NCI-H1436 treated with DMSO at 0.1 percent for 48 hours (cell line): Measurements from ENCODE around the gene RBM6.

Experiments
- DNase-seq: peaks from one replicate; lab custom pipeline; 2025; lab: John Stamatoyannopoulos, UW

RBM6 gene

DNA sequence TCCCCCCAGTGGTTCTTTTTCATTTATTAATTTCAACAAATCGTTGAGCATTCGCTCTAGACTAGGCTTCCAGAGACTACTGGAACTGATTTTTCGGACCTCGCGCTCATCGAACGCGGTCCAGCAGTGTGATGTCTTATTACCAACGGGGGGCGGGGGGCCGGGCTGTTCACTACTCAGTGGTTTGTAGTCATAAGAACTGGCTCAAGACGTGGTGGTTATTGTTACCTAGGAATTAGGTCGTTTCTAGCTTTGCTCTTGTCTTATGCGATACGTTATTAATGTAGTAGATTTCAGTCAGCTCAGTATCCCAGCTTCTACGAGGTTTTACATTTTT is 149.6 kb downstream of the RBM6 start:
- DNase-seq: no peak

DNA sequence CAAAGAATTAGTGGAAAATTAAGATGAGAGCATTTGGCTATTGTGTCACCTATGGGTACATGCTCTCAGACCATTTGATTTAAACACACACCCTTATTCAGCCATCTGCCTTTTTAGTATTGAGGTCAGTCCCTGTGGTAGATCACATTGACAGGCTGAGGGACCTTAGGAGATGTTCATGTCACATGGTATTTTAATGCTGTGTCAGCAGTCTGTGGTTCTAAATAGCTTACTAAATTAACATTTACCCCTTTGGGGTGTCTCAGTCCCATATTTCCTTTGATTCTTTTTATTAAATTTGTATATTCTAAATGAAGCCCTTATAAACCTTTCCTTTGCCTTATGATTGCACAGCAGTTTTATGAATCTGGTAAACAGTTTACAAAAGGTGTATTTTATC is 151.0 kb downstream of the RBM6 start:
- no peak for DNase-seq

DNA sequence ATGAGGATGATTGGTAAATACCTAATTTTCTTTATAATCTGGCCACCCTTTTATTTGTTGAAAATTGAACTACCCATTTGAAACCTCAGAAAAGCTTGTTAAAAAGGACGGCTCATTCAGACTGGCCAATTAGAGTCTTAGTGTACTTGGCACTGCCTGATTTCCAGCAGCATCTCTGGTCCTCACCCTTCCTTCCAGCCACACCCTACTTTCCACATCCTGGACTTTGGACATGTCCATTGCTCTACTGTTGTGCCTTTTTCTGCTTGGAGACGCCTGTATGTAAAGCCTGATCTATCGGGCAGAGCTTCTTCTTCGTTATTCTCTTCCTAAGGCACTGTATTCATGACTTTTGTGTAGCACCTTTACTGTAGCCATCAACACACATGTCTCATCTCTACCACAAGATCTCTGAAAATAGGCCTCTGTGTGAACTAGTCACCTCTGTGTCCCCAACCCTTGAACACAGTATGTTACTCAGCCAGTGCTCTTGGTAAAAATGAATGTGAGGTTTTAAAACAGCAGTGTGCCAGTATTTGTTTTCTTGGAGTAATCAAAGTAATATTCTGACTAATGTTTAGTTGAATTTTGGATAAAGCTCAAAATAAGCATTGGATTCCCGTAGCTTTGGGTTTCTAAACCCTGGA is 155.5 kb downstream of the RBM6 start:
- no peak for DNase-seq

DNA sequence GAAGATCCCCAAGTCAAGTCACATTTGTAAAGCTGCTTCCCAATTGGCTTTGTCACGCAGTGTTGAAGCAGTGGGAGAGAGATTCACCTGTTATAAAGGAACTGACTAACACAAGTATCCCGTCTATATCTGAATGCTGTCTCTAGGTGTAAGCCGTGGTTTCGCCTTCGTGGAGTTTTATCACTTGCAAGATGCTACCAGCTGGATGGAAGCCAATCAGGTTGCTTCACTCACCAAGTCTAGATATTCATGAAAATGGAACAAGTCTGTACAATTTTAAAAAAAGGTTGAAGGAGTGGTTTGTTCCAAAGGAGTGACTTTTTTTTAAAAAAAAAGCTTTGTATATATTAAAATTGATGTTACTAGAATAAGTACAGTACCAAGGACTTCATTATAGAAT is 160.4 kb downstream of the RBM6 start:
- no peak for DNase-seq

DNA sequence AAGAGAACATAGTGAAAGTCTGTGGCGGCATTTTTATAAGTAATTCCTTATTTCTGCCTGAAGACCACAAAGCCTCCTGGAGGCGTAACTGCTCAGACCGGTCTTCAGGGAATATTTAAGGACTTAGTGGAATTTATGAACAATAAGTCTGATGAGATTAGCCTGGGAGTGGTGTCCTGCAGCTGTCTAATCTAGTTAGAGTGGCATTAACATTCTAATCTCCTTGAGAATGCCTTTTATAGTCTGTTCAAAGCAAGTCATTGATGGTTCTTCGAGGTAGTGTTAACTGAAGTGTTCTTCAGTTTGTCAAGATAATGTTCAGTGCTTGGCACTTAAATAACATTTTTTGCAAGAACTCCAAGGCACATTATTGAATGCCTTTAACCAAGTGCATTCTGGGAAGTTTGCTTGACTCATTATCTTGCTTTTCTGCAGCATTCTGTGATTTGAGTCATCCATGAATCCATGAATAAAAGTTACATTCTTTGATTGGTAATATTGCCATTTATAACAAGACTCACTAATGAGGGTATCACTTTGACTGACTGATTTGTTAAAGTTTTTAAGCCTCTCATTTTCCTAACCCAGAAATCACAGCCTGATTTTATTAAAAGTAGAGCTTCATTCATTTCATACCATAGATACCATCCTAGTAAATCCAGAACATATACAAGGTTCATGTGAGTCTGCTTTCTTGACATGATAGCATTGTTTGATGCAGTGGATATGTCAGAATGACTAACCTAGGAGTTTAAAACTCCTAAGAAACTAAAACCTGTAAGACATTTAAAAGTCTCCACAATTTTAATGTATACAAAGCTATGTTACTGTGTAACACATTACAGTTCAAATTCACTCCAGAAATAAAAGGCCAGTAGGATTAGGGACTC is 161.3 kb downstream of the RBM6 start:
- no peak for DNase-seq

- DNase-seq: no peak
These were observed 162.6 kb downstream of the RBM6 start for GRCh38 chr3:50102558-50102957.

DNA sequence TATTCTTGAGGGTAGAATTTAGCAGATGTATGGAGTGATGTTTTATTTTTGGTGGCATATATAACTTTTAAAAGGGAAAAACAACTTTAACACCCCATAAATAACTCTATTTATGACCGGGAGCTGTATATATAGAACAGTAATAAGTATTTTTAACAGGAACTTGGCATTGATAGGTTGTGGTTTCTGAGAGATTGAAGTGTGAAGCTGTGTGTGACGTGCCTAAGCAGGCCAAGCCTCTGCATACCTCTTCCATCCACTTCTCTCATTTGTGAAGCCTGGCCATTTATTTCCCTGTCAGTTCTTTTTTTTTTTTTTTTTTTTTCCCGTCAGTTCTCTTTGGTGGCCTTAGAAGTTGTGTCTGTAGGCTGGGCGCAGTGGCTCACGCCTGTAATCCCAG is 171.8 kb downstream of the RBM6 start:
- no peak for DNase-seq

DNA sequence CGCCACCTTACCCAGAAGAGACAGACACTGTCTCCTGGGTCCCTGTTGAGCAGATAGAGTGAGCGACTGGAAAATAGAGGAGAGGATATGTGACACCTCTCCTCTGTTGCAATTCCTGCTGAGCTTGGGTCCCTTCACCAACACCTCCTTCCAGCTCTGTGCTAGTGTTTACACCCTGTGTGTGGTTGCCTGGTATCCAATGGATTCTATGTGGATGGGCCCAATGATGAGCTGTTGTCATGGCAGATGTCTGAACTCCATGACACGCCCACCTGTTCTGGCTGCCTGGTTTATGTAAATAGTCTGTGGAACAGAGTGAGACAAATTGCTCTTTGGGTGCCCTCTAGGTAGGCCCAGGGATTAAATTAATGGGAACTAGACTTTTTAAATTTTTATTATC is 172.5 kb downstream of the RBM6 start:
- no peak for DNase-seq

GRCh38 chr3:50117120-50117519 is 177.2 kb downstream of the RBM6 start:
- DNase-seq: no peak

- DNase-seq: no peak
These were observed 178.3 kb downstream of the RBM6 start for GRCh38 chr3:50118237-50118636.

- DNase-seq: no peak
These were observed 179.8 kb downstream of the RBM6 start for GRCh38 chr3:50119786-50120185.

GRCh38 chr3:50120364-50121071 is 180.6 kb downstream of the RBM6 start:
- no peak for DNase-seq

- DNase-seq: no peak
These were observed 181.4 kb downstream of the RBM6 start for GRCh38 chr3:50121072-50122032.

DNA sequence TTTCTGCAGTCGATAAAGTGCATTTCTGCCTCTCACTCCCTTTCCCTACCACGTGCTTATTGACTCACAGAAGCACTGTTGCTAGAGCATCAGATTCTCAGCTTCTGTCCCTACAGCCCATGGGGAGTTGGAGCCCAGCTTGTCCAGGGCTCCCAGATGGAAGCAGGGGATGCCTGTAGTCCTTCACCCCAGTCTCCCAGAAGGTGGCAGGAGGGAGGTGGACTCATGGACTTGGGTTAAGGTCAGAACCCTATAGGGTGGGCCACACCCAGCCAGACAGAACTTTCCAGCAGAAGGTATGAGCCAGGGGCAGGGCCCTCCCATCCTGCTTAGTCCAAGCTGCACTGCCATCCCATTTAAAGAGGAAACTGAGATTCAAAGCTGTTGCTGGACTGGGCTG is 182.1 kb downstream of the RBM6 start:
- DNase-seq: no peak

- no peak for DNase-seq
These were observed 182.9 kb downstream of the RBM6 start for GRCh38 chr3:50122661-50123391.

DNA sequence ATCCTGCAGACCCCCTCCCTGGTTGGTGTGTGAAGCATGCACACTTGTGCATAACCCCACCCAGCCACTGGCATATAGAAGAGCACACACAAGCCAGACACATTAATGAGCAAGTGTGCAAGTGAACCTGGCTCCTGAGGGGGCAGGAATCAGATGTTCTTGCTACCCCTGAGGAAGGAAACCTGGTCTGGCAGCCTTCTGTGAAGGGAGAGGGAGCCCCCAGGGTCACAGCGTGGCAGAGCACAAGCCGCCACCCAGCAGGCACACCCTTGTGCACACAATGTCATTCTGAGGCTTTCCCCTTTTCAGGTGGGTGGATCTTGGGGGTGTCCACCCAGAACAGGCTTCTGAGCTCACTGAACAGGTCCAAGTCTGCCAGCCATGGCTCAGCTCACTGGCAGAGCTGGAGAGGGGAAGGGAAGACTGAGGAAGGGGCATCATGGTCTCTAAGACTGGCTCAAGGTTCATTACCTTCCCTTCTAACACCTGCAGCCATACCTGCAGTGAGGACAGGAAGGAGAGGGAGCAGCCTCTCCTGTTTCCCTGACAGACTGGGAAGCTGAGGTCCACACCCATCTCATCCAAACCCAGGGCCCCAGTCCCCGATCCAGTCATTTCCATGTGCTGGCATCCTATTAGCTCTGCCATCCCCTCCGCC is 183.6 kb downstream of the RBM6 start:
- no peak for DNase-seq

- DNase-seq: no peak
These were observed 184.3 kb downstream of the RBM6 start for GRCh38 chr3:50124052-50124799.

- DNase-seq: no peak
These were observed 184.8 kb downstream of the RBM6 start for GRCh38 chr3:50124800-50125178.

DNA sequence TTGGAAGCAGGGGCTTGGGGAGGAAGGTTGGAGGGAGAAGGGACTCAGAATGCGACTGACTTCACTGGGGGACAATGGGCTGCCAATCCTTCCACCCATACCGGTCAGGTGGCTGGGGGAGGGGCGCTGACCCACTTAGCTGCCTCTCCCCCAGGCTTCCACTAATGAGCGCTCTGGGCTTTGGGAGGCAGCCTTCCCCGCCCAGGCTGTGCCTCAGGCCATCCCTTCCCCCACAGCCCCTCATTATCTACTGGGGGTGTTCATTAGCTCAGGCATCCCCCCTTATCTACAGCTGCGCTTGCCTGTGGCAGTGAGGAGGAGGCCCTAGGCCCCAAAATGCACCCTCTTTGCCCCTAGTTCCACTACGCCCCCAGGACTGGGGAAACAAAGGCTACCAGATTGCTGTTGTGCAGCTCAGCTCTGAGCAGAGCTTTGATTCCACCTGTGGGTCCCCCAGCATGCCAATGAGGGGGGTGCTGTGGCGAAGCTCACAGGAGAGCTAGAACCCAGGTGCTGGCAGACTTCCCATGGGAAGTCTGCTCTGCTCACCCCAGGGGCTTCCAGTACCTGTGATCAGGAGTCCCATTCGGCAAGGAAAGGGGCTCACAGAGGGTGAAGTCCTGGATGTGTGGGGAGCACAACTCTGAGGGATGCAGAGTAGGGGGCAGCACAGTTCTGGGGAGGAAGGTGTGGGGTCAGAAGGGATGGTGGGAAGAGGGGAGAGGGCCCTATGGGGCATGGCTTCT is 185.8 kb downstream of the RBM6 start:
- DNase-seq: no peak
